Loucy (cell line): ENCODE data around the gene SEC11A.

Experiments
- CTCF ChIP-seq: fragments of 200-600 bp; sonication (generic); conservative IDR thresholded peaks from 2 replicates; pipeline ENCODE4 v1.5.1; 2014; ENCODE audit warnings: mild to moderate bottlenecking, antibody characterized with exemption, low read length
- EZH2phosphoT487 ChIP-seq: fragments of 200-600 bp; IDR thresholded peaks from 2 replicates; pipeline ENCODE4 v1.6.1; 2018; ENCODE audit warnings: antibody characterized with exemption, mild to moderate bottlenecking, moderate library complexity, borderline replicate concordance

- TF ChIP-seq CTCF: no peak
- TF ChIP-seq EZH2phosphoT487: no peak
These were observed 49.0 kb upstream of the SEC11A start for GRCh38 chr15:84764989-84765388.
